Measurements from ENCODE around the gene ADAMTS17.

Gene ADAMTS17

GRCh38 chr15:100186960-100187359 is 154.8 kb downstream of the ADAMTS17 start:
- peaks cover 10% of the 10 kb centered on the region for H3K9me3 Mint-ChIP-seq
- H3K36me3 Mint-ChIP-seq (ENCODE audit: low read depth): peaks cover 3% of the 10 kb centered on the region
- no peak for TF ChIP-seq CTCF (IDR thresholded peaks at IDR 0.05)
- H3K4me3 Mint-ChIP-seq: no peak overlapping the region
- H3K27me3 Mint-ChIP-seq (ENCODE audit: low read depth, poor library complexity): peaks cover 16% of the 10 kb centered on the region
- H3K4me1 Mint-ChIP-seq: peaks cover 32% of the 10 kb centered on the region
- DNase-seq: no peak
- peak overlapping the region; percentile 23 for H3K27ac Mint-ChIP-seq

- Mint-ChIP-seq H3K27ac (no peak overlapping the region), H3K9me3 (peaks cover 12% of the 10 kb centered on the region), H3K4me3 (no peak overlapping the region), H3K4me1 (peaks cover 26% of the 10 kb centered on the region), H3K36me3 (ENCODE audit: low read depth) (peaks cover 5% of the 10 kb centered on the region), H3K27me3 (ENCODE audit: low read depth, poor library complexity) (peaks cover 16% of the 10 kb centered on the region)
- TF ChIP-seq CTCF (IDR thresholded peaks at IDR 0.05): no peak
- no peak for DNase-seq
Measured at GRCh38 chr15:100186366-100186765, 155.4 kb downstream of the ADAMTS17 start.

GRCh38 chr15:100183921-100184495 is 157.8 kb downstream of the ADAMTS17 start:
- Mint-ChIP-seq H3K4me1 (peaks cover 2% of the 10 kb centered on the region), H3K27ac (no peak overlapping the region), H3K9me3 (peaks cover 23% of the 10 kb centered on the region), H3K4me3 (no peak overlapping the region), H3K36me3 (ENCODE audit: low read depth) (peaks cover 5% of the 10 kb centered on the region), H3K27me3 (ENCODE audit: low read depth, poor library complexity) (peaks cover 9% of the 10 kb centered on the region)
- TF ChIP-seq CTCF (IDR thresholded peaks at IDR 0.05): no peak
- no peak for DNase-seq

- Mint-ChIP-seq H3K4me3 (no peak overlapping the region), H3K27me3 (ENCODE audit: low read depth, poor library complexity) (peaks cover 5% of the 10 kb centered on the region)
- DNase-seq: no peak
Measured at GRCh38 chr15:100180921-100181320, 160.9 kb downstream of the ADAMTS17 start.

GRCh38 chr15:100175406-100176114 is 166.2 kb downstream of the ADAMTS17 start:
- H3K27me3 Mint-ChIP-seq (ENCODE audit: low read depth, poor library complexity): no peaks in the 10 kb centered on the region
- no peak overlapping the region for H3K27ac Mint-ChIP-seq
- no peaks in the 10 kb centered on the region for H3K36me3 Mint-ChIP-seq (ENCODE audit: low read depth)
- H3K4me3 Mint-ChIP-seq: no peak overlapping the region
- H3K4me1 Mint-ChIP-seq: peaks cover 4% of the 10 kb centered on the region
- no peak for DNase-seq
- H3K9me3 Mint-ChIP-seq: peaks cover 18% of the 10 kb centered on the region
- no peak for TF ChIP-seq CTCF (IDR thresholded peaks at IDR 0.05)

More at GRCh38 chr15:100180921-100181320, 160.9 kb downstream of the ADAMTS17 start:
- H3K36me3 Mint-ChIP-seq (ENCODE audit: low read depth): peaks cover 5% of the 10 kb centered on the region
- no peak overlapping the region for H3K27ac Mint-ChIP-seq
- peaks cover under 1% of the 10 kb centered on the region for H3K4me1 Mint-ChIP-seq
- peaks cover 24% of the 10 kb centered on the region for H3K9me3 Mint-ChIP-seq
- no peak for TF ChIP-seq CTCF (IDR thresholded peaks at IDR 0.05)

- H3K4me1 Mint-ChIP-seq: peaks cover 4% of the 10 kb centered on the region
- peaks cover 11% of the 10 kb centered on the region for H3K9me3 Mint-ChIP-seq
- H3K4me3 Mint-ChIP-seq: no peak overlapping the region
- no peaks in the 10 kb centered on the region for H3K27me3 Mint-ChIP-seq (ENCODE audit: low read depth, poor library complexity)
- no peak for DNase-seq
- H3K36me3 Mint-ChIP-seq (ENCODE audit: low read depth): no peaks in the 10 kb centered on the region
- TF ChIP-seq CTCF (IDR thresholded peaks at IDR 0.05): no peak
- H3K27ac Mint-ChIP-seq: no peak overlapping the region
Measured at GRCh38 chr15:100174904-100175275, 166.9 kb downstream of the ADAMTS17 start.
